GM12878 (cell line): ENCODE measurements around the gene PRX.

Source experiments
- ATF2 ChIP-seq: IDR thresholded peaks from 2 replicates; pipeline ENCODE4 v1.6.1; 2012; ENCODE audit warnings: low read length, inconsistent platforms
- CTCF ChIP-seq, 3 experiments: IDR thresholded peaks in 2 of 3; conservative IDR thresholded peaks in 1 of 3; 2 replicates each; pipeline ENCODE4 v1.5.1; 2011; ENCODE audit warnings: low read depth in 3 of 3, low read length in 3 of 3, mild to moderate bottlenecking in 3 of 3, control low read depth in 2 of 3, moderate library complexity in 2 of 3, inconsistent platforms in 1 of 3, mixed read lengths in 1 of 3; ENCODE audit not compliant: control insufficient read depth in 2 of 3, insufficient read depth in 1 of 3; ENCODE audit errors: extremely low read depth in 1 of 3
- HCFC1 ChIP-seq: fragments of 150-350 bp; IDR thresholded peaks from 2 replicates; pipeline ENCODE4 v1.6.1; 2014; ENCODE audit warnings: low read length
- MXI1 ChIP-seq: fragments of 150-350 bp; IDR thresholded peaks from 2 replicates; pipeline ENCODE4 v1.6.1; 2011; ENCODE audit warnings: low read depth, mild to moderate bottlenecking, inconsistent platforms, low read length, improper control_type of control experiment
- NBN ChIP-seq: fragments of 450-650 bp; IDR thresholded peaks from 2 replicates; pipeline ENCODE4 v1.6.1; 2016
- POLR2A ChIP-seq: IDR thresholded peaks from 2 replicates; pipeline ENCODE4 v1.6.1; 2011; ENCODE audit warnings: low read depth, mild to moderate bottlenecking, low read length
- POLR2AphosphoS5 ChIP-seq: IDR thresholded peaks from 2 replicates; pipeline ENCODE4 v1.6.1; 2011; ENCODE audit warnings: mild to moderate bottlenecking, low read length, inconsistent platforms
- RAD21 ChIP-seq: IDR thresholded peaks from 2 replicates; pipeline ENCODE4 v1.6.1; 2011; ENCODE audit warnings: mild to moderate bottlenecking, low read depth, low read length, moderate library complexity; ENCODE audit not compliant: insufficient read depth
- ZNF274 ChIP-seq: IDR thresholded peaks from one replicate; pipeline ENCODE4 v1.8.0; 2011; ENCODE audit not compliant: insufficient read length, insufficient read depth
- TF ChIP-seq, protein P1 (sequence below): IDR thresholded peaks from 2 replicates; pipeline ENCODE4 v1.6.1; 2011; ENCODE audit warnings: low read depth, low read length, improper control_type of control experiment, borderline replicate concordance
- TF ChIP-seq, protein P2 (sequence below): fragments of 450-650 bp; IDR thresholded peaks from 2 replicates; pipeline ENCODE4 v1.6.1; 2016; ENCODE audit warnings: mild to moderate bottlenecking, moderate library complexity, borderline replicate concordance

GRCh38 chr19:40355975-40356680 is 57.0 kb downstream of the PRX start:
- 0 out of 2 replicates have a peak, but pooled peaks have one; percentile 9 for TF ChIP-seq RAD21
- no peak for TF ChIP-seq ZNF274
- TF ChIP-seq ATF2 = peak; percentile 48; the same call in 1 of the 2 replicates
- TF ChIP-seq, protein P1, sequence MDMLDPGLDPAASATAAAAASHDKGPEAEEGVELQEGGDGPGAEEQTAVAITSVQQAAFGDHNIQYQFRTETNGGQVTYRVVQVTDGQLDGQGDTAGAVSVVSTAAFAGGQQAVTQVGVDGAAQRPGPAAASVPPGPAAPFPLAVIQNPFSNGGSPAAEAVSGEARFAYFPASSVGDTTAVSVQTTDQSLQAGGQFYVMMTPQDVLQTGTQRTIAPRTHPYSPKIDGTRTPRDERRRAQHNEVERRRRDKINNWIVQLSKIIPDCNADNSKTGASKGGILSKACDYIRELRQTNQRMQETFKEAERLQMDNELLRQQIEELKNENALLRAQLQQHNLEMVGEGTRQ = no peak
- no peak for TF ChIP-seq MXI1
- TF ChIP-seq CTCF (IDR thresholded peaks at IDR 0.05 in 2 of 3, conservative IDR thresholded peaks at IDR 0.05 in 1 of 3; ENCODE audit: control insufficient read depth in 2 of 3, extremely low read depth in 1 of 3, insufficient read depth in 1 of 3, low read depth in 3 of 3, low read length in 3 of 3) = no peak
- no peak for TF ChIP-seq HCFC1
- TF ChIP-seq NBN = peak; percentile 91
- TF ChIP-seq POLR2AphosphoS5 = 0 out of 2 replicates have a peak, but pooled peaks have one; percentile 41
- TF ChIP-seq, protein P2, sequence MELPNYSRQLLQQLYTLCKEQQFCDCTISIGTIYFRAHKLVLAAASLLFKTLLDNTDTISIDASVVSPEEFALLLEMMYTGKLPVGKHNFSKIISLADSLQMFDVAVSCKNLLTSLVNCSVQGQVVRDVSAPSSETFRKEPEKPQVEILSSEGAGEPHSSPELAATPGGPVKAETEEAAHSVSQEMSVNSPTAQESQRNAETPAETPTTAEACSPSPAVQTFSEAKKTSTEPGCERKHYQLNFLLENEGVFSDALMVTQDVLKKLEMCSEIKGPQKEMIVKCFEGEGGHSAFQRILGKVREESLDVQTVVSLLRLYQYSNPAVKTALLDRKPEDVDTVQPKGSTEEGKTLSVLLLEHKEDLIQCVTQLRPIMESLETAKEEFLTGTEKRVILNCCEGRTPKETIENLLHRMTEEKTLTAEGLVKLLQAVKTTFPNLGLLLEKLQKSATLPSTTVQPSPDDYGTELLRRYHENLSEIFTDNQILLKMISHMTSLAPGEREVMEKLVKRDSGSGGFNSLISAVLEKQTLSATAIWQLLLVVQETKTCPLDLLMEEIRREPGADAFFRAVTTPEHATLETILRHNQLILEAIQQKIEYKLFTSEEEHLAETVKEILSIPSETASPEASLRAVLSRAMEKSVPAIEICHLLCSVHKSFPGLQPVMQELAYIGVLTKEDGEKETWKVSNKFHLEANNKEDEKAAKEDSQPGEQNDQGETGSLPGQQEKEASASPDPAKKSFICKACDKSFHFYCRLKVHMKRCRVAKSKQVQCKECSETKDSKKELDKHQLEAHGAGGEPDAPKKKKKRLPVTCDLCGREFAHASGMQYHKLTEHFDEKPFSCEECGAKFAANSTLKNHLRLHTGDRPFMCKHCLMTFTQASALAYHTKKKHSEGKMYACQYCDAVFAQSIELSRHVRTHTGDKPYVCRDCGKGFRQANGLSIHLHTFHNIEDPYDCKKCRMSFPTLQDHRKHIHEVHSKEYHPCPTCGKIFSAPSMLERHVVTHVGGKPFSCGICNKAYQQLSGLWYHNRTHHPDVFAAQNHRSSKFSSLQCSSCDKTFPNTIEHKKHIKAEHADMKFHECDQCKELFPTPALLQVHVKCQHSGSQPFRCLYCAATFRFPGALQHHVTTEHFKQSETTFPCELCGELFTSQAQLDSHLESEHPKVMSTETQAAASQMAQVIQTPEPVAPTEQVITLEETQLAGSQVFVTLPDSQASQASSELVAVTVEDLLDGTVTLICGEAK = no peak
- peak; percentile 71 for TF ChIP-seq POLR2A
